ENCODE results near the gene ELAVL4.

ELAVL4 gene

DNA sequence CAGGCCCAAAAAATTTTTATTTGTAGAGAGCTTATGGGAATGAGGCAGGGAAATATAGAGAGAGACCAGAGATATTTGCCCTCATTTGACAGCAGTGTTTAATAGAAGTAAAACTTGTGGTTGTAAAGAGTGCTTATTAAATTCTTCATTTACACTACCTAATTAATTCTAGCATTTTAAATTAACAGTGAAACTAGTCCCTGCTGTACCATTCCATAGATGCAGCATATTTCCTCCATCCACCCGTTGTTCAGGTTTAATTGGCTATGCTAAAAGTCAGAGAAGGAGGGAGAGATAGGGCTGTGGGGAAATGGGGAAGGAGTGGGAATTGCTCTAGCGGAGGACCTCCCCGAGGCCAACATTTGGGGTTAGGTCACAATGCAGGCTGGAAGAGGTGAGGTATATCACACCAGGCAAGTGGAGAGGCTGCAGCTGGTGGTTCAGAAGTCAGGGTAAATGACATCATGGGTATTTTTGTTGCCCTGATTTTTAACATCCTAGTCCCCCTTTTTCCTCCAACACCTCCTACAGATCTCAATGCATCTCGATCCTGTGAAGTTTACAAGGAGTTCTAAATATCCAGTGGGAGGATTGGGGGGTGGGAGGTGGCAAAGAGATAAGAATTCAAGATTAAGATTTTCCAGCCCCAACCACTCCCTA is 38.6 kb downstream of the ELAVL4 start:
- no peak for TF ChIP-seq GATA2 (IDR thresholded peaks at IDR 0.05; ENCODE audit: low read depth, low read length)
- no peak for TF ChIP-seq GATA3 (IDR thresholded peaks at IDR 0.05; ENCODE audit: low read depth, low read length)

DNA sequence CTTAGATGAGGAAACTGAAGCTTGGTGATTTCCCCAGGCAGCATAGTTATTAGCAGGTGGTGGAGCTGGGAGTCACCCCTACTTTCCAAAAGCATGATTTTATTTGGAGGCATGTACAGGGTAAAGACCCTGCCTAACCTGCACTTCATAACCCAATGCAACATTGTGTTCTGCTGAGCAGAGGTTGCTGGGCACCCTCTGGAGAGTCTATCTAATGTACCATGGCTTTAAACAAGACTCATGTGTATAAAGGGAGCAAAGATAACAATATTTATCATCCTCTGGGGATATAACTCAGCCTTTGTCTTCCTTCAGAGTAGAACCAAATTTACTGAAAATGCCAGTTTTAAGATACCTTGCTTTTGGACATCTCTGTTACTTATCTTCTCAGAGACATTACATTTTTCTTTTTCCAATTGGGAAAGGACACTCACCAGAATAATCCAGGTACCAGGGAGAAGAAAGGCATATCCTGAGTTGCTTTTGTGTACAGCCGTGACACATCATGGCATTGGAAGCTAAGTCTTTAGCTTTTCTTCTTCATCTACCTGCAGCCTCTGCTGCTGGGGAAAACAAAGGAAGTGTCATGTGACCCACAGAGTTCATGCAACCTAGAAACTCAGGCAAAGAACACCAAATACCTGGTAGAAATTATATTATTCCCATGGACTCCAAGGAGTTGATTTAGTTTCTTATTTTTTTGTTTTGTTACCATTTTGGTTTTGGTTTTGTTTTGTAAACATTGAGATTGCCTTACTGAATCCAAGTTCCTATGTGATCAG is 39.6 kb downstream of the ELAVL4 start:
- TF ChIP-seq GATA3 (IDR thresholded peaks at IDR 0.05; ENCODE audit: low read depth, low read length) = no peak

DNA sequence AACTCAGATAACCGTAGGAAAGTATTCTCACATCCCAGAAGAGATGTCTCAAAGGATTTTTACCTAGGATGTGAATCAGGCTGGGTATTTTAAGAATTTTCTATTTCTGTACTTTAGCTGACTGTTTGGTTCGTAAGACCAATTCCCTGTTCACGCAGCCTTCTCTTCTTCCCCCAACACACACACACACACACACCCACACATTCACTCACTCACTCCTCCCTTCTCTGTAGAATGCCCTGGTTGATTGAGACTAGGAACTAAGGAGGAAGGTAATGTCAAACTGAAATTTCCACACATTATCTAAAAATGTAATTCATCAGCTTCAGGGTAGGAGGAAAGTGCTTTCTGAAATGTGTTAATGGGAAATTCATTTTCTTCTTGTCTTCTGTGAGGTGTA is 43.5 kb downstream of the ELAVL4 start:
- no peak for TF ChIP-seq GATA2 (IDR thresholded peaks at IDR 0.05; ENCODE audit: low read depth, low read length)
- TF ChIP-seq GATA3 (IDR thresholded peaks at IDR 0.05; ENCODE audit: low read depth, low read length) = no peak

DNA sequence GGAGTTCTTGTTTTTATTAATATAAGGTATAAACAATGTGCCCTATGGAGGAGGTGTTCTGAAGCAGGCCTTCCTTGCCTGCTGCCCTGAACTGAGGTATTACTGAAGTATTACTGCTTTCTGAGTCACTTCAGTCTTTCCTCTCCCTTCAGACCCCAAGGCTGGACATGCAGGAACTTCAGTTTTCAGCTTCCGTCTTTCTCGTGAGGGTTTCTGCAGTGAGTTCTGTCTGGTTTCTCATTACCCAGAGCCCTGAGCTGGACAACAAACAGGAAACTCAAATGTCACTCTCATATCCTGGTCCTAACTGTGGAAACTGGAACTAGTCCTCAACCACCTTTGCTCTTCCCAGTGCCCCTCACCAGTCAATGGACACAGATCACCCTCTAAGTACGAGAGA is 46.8 kb downstream of the ELAVL4 start:
- TF ChIP-seq GATA2 (IDR thresholded peaks at IDR 0.05; ENCODE audit: low read depth, low read length) (no peak), GATA3 (IDR thresholded peaks at IDR 0.05; ENCODE audit: low read depth, low read length) (no peak)

DNA sequence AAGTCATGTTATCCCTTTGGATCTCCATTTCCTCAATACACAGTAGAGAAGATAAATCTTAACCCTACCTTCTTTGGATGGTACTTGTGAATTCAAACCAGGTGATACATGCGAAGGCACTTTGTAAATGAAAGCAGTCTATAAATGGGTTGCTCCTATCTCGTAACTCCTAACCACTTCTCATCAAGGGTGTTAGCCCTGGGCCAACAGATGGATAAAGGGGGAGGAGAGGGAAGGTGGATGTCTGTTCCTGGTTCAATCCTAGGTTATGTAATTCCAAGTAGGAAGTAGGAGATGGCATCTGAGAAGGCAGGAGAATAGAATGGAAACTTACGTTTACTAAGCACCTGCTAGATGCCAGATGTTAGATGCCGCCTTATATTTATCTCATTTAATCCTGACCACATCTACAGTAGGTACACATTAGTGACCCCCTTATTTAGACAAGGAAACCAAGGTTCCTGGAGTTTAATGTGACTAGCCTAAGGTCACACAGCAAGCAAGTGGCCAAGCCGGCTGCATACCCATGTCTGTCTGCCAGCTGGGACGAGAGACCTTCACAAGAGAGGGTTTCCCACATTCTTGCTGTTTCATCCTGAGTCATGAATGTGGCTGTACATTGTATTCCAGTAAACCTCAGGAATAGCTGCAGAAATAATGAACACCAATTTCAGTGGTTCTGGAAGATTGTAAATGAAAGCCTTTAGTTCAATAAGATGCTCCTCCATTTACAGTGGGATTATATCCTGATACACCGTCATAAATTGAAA is 47.7 kb downstream of the ELAVL4 start:
- TF ChIP-seq GATA2 (IDR thresholded peaks at IDR 0.05; ENCODE audit: low read depth, low read length) (no peak), GATA3 (IDR thresholded peaks at IDR 0.05; ENCODE audit: low read depth, low read length) (no peak)

DNA sequence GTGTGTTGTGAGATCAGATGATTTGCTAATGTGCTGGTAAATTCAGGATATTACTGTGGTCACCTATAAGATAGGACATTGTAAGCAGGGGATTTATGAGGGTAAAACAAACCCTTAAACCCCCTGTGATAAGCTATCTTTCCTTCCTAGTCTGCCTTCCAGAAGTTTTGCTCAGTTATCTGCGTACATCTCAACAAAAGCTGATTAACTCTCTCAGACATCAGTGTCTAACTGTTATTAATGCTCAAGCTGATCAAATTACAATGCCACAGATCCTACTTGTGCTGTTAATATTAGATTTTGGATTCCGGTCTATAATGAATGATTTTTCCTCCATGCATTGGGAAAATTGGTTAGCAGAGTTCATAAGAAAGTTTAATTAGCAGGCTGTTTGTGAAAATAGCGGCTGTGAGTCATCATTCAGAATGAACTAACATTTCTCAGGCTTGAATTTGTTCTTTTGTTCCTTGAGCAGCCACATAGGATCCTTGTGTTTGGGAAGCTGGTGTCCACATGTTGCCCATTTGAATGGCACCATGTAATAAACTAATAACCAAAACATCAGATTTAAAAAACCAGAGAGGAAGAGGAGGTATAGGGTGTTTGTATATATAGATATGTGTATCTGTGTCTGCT is 48.7 kb downstream of the ELAVL4 start:
- TF ChIP-seq GATA2 (IDR thresholded peaks at IDR 0.05; ENCODE audit: low read depth, low read length) (peak; percentile 52), GATA3 (IDR thresholded peaks at IDR 0.05; ENCODE audit: low read depth, low read length) (no peak)

DNA sequence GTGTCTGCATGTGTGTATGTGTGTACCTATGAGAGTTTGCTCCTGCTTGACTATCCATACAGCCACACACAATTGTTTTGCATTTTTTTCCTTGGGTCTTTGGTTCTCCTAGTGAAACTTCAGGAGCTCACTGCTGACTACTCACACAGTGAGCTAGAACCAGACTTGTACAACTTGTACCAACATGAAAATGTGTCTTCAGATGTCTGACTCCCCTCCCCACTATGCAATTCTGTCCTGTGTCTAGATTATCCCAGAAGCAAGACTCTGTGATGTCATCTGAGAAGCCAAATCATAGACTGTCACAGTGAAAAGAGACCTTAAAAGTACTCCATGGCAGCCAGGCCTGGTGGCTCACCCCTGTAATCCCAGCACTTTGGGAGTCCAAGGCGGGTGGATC is 49.7 kb downstream of the ELAVL4 start:
- no peak for TF ChIP-seq GATA2 (IDR thresholded peaks at IDR 0.05; ENCODE audit: low read depth, low read length)

DNA sequence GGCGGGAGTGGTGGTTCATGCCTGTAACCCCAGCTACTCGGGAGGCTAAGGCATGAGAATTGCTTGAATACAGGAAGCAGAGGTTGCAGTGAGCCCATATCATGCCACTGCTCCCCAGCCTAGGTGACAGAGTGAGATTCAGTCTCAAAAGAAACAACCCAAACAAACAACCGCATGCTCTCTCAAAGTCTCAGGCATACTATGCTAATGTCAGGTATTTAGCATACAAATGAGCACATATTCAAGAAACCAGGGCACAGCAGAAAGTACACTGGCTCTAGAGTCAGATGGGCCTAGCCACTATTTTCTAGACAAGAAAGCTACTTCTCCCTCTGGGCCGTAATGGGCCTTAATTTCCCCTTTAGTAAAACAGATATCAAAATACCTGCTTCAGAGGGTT is 55.0 kb downstream of the ELAVL4 start:
- TF ChIP-seq GATA2 (IDR thresholded peaks at IDR 0.05; ENCODE audit: low read depth, low read length) (no peak), GATA3 (IDR thresholded peaks at IDR 0.05; ENCODE audit: low read depth, low read length) (no peak)

DNA sequence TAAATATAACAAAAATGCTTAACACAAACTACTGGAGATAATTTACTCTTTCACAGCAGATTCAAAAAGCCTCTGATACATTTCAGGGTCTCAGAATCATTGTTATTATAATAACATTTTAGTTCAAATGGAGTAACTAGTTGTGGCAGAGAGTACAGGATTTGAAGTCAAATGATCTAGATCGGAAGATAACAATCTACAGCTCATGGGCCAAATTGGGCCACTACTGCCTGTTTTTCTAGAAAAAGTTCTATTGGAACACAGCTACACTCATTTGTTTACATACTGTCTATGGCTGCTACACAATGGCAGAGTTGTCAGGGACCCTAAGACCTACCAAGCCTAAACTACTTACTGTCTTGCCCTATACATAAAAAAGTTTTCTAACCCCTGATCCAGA is 63.6 kb downstream of the ELAVL4 start:
- peak; percentile 60 for TF ChIP-seq GATA2 (IDR thresholded peaks at IDR 0.05; ENCODE audit: low read depth, low read length)
- peak; percentile 65 for TF ChIP-seq GATA3 (IDR thresholded peaks at IDR 0.05; ENCODE audit: low read depth, low read length)

DNA sequence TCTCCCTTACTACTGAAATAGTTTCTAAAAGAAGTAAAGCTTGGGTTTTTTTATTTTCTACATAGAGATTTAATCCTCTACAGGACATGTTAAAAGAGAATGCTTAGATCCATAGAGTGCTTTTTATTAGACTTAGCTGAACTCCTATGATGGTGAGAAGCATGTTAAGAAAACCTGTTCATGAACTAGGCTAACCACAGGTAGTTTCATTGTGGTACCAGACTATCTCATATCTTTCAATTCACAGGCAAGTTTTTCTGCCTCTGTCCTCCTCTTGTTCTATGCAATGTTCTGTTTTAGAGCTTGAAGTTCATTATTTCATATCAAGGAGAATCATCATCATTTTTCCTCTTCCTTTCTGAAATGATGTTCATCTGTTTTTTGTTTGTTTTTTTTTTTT is 65.4 kb downstream of the ELAVL4 start:
- TF ChIP-seq GATA3 (IDR thresholded peaks at IDR 0.05; ENCODE audit: low read depth, low read length) (no peak), GATA2 (IDR thresholded peaks at IDR 0.05; ENCODE audit: low read depth, low read length) (no peak)

DNA sequence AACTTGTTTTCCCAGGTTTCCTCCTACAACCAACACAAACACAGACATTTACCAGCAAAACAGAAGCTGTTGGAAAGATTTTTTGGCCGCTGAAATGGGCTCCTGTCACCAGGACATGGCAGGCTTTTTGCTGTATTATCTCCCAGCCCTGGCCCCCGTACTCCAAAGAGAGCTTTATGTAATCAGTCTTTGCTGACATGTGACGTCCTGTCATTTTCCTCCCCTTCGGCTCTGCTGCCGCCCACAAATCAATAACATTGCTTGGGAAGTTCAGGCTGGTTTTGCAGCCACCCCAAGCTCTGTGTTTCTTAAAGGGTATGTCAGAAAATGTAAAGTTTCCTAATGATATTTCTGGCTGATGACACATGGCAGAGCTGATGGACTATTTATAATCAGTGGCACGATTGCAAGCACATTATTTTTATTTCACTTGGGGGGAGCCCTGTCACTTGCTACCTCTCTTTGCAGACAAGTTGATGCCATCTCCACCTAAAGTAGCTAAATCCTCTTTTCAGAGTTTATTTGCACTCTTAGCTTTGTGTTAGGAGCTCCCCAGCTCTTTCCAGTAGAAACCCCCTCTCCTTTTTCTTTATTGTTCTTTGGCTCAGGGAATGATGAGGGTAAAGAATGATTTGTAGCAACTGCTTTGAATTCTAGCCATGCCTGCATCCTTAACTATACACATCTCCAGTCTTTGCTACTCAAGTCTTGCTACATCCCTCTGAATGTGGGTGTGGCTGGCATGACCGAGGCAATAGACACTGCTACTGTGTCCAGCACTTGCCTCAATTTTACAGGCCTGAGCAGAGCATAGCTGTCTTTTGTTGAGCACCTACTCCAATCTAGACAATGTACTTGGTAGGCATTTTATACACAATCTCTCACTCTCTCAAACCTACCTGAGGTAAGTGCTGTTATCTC is 67.3 kb downstream of the ELAVL4 start:
- TF ChIP-seq GATA2 (IDR thresholded peaks at IDR 0.05; ENCODE audit: low read depth, low read length) = no peak
- TF ChIP-seq GATA3 (IDR thresholded peaks at IDR 0.05; ENCODE audit: low read depth, low read length) = no peak

DNA sequence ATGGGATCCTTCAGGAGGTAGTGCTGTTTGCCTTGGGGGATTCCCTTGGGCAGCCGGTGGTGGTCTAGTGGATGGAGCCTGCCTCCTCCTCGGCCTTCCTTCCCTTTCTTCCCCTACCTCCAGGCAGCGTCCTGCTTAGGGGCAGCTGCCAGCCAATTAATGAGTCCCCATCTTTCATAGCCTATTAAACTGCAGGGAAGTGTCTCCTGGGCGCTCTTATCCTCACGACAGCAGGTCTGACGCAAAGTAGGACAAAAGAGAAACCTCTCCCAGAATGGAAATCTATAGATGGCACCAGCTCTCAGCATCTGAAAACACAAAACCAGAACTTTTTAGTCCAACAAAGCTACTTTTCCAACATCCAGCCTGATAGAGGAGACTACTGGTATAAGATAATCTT is 69.3 kb downstream of the ELAVL4 start:
- TF ChIP-seq GATA3 (IDR thresholded peaks at IDR 0.05; ENCODE audit: low read depth, low read length) = no peak
- no peak for TF ChIP-seq GATA2 (IDR thresholded peaks at IDR 0.05; ENCODE audit: low read depth, low read length)

DNA sequence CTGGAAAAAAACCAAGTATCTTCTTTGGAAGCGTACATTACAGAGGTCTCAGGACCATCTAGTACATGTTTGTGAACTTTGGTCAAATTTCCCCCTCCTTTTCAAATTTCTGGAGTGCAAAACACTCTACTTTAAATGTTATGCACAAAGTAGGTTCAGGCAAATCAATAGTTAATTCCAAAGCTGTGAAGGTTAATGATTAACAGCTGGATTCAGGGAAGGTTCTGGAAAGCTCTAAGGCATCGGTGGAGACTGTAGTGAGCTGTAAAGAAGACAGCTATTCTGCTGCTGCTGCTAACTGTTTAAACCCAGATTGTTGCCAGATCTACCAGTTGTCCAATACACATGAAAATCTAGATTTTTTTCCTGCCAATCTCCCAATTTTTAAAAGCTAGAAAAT is 70.9 kb downstream of the ELAVL4 start:
- TF ChIP-seq GATA2 (IDR thresholded peaks at IDR 0.05; ENCODE audit: low read depth, low read length) (no peak), GATA3 (IDR thresholded peaks at IDR 0.05; ENCODE audit: low read depth, low read length) (no peak)

Measured in SH-SY5Y (cell line).